C4-2B (cell line): ENCODE measurements around the gene PRPF38B.
A peak's percentile ranks its signal among the peaks of the same experiment; 100 is the strongest.

Source experiments
- H3K27ac ChIP-seq: fragments of 450-650 bp; 2 replicates; pipeline ENCODE4 v1.5.1; 2017
- ZFX ChIP-seq: fragments of 450-650 bp; IDR thresholded peaks from 2 replicates; pipeline ENCODE4 v1.6.1; 2017
- TF ChIP-seq, protein P1 (sequence below): fragments of 450-650 bp; conservative IDR thresholded peaks from 2 replicates; pipeline ENCODE4 v1.5.1; 2017; ENCODE audit warnings: mild to moderate bottlenecking

PRPF38B gene

DNA sequence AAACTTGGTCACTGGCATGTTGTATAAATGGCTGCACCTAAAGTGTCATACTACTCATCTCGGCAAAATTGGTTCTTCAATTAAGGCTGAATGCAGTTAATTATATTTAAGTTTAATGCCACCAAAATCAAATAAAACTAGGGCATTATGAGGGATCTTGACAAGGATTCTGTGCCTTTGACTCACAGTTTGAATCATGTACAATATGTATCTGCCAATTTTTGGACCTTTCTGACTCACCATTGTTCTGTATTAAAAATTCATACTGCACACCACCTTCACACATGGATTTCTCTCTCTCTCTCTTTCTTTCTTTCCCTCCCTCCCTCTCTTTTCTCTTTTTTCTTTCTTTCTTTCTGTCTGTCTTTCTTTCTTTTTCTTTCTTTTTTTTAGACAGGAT is 40.3 kb downstream of the PRPF38B start:
- H3K27ac ChIP-seq = no peak overlapping the region
- TF ChIP-seq ZFX = no peak

DNA sequence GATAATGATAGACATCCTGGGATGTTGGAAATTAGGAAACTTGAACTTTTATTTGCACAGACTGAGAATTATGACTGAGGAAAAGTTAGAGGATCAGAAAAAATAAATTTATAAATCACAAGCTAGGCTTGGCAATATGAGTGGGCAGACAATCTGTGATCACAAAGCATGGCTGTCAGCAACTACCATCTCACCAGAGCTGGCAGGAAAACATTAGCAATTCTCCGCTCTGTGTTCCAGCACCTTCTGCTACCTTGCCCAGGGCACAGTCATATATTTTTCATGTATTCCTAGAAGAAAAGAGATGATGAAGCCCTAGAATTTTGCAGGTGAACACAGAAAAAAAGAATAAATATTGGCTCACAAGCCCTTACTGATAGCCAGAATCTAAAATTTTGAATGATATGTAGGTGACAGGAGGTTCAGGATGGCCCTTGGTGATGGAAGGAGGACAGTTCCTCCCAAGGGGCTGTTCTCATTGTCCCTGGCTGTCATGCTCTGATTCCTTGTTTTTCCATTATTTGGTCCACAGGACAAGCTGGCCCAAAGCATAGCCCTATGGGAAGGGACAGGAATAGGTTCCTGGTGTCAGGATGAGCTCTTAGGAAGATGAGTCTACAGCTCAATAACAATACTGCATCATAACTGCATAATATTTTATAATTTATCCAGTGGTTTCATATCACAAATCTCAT is 42.2 kb downstream of the PRPF38B start:
- H3K27ac ChIP-seq = no peak overlapping the region
- TF ChIP-seq ZFX = no peak
- TF ChIP-seq, protein P1, sequence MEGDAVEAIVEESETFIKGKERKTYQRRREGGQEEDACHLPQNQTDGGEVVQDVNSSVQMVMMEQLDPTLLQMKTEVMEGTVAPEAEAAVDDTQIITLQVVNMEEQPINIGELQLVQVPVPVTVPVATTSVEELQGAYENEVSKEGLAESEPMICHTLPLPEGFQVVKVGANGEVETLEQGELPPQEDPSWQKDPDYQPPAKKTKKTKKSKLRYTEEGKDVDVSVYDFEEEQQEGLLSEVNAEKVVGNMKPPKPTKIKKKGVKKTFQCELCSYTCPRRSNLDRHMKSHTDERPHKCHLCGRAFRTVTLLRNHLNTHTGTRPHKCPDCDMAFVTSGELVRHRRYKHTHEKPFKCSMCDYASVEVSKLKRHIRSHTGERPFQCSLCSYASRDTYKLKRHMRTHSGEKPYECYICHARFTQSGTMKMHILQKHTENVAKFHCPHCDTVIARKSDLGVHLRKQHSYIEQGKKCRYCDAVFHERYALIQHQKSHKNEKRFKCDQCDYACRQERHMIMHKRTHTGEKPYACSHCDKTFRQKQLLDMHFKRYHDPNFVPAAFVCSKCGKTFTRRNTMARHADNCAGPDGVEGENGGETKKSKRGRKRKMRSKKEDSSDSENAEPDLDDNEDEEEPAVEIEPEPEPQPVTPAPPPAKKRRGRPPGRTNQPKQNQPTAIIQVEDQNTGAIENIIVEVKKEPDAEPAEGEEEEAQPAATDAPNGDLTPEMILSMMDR = no peak

GRCh38 chr1:108742253-108742652 is 50.1 kb downstream of the PRPF38B start:
- H3K27ac ChIP-seq = no peak overlapping the region
- TF ChIP-seq ZFX = no peak
- TF ChIP-seq, protein P1 = no peak

GRCh38 chr1:108745980-108746381 is 53.9 kb downstream of the PRPF38B start:
- TF ChIP-seq, protein P1 = 0 out of 2 replicates have a peak, but pooled peaks have one; percentile 89
- no peak for TF ChIP-seq ZFX
- H3K27ac ChIP-seq = peak overlapping the region; percentile 96

DNA sequence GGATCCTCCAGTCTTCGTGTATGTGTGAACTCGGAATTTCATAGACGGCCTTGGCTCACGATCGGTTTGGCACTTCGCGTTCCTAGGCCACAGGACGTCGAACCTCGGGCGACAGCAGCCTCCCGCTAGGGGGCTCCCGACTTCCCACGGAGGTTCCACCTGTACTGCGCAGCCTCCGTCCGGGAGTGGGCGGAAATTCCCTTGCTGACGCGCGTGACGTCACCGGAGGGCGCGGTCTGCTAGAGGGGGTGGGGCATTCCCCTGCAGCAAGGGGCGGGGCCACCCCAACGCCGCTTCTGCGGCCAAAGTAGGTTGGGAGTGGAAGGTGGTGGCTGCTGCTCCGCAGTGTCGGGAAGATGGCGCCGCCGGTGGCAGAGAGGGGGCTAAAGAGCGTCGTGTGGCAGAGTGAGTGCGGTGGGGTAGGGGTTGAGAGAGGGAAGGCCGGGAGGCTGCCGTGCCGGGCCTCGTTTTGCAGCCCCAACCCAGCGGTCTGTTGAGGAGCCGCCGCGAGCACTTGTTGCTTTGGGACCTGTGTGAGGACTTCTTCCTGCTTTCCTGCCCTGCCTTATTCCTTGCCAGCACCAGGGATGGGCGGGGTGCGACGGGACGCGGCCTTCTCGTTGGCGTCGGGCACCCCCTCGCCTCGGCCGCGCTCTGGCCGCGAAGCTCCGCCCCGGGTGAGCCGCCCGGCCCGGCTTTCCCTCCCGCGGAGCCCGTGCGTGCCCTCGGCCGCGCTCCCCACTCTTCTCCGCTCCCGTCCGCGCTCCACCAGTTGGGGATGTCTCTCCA is 54.5 kb downstream of the PRPF38B start, which contains the start of gene STXBP3:
TSS of gene STXBP3 (plus strand) at position 293 of the 789 bp plus-strand sequence. CDS start at position 357, 64 bp downstream.
- TF ChIP-seq, protein P1 = peak; percentile 99
- TF ChIP-seq ZFX = peak; percentile 77
- peak within 1 kb of the TSS; percentile 96 for H3K27ac ChIP-seq

DNA sequence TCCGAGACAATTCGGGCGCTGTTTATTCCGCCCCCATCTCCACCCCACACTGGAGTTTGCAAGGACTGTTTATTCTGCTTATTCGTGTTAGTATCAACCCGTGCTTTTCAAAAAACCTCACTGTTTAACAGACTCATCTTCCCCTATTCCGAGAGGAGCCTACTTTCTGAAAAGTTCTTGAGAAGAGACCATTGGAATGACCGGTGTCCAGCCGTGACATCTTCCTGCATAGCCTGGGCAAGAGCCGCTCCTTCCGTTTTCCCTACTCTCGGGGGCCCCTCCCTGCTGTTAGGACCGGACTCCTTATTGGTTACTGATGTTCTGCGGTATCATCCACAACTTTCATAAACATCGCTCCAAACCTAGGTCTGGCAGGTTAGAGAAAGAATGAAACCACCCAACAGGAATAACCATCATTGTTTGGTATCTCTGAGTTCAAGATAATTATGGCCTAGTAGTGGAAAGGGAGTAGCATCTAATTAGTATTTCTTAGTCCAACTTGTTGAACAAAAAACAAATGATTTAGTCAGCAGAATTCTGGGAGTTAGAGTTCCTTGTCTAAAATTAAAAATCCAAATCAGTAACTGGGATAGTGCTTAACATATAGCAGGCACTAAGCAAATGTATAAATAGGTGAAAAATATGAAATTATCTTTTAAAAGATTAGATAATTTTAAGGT is 55.2 kb downstream of the PRPF38B start:
- H3K27ac ChIP-seq = peak overlapping the region; percentile 96
- TF ChIP-seq ZFX = 0 out of 2 replicates have a peak, but pooled peaks have one; percentile 33
- TF ChIP-seq, protein P1 = no peak

DNA sequence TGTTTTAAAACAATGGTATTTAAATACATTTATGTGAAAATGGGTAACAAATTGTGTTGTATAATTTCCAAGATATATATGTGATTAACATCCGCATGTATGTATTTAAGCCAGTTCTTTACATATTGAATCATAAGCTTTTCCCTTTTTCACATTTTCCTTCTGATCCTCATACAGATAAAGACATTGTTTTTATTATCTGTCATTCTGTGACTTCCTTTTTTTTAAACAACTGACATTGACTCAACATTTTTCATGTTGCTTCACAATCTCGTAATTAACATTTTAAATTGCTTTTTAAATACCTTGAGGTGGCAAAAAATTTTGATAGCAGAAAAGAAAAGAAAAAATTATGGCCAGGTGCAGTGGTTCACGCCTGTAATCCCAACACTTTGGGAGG is 55.8 kb downstream of the PRPF38B start:
- TF ChIP-seq, protein P1 = no peak
- TF ChIP-seq ZFX = no peak
- no peak overlapping the region for H3K27ac ChIP-seq
